NT2/D1 (cell line): ENCODE results near the gene GMDS.

ENCODE experiments used
- DNase-seq: peaks from one replicate; pipeline ENCODE4 v3.0.0-alpha.2; 2011; ENCODE audit warnings: low read depth, low spot score
- H3K27me3 ChIP-seq: 2 replicates; pipeline ENCODE4 v1.6.0; 2011; ENCODE audit warnings: mild to moderate bottlenecking; ENCODE audit not compliant: insufficient read length, insufficient read depth
- H3K36me3 ChIP-seq: 2 replicates; pipeline ENCODE4 v1.6.1; 2011; ENCODE audit warnings: mild to moderate bottlenecking, low read length, mixed read lengths; ENCODE audit not compliant: insufficient read depth, insufficient read length
- H3K4me1 ChIP-seq: 2 replicates; pipeline ENCODE4 v1.5.1; 2011; ENCODE audit not compliant: insufficient read depth, insufficient read length
- H3K4me3 ChIP-seq: 2 replicates; pipeline ENCODE4 v1.5.1; 2011; ENCODE audit warnings: low read depth; ENCODE audit not compliant: insufficient read length
- H3K9ac ChIP-seq: 2 replicates; pipeline ENCODE4 v1.6.0; 2011; ENCODE audit warnings: low read depth; ENCODE audit not compliant: insufficient read length
- H3K9me3 ChIP-seq: 2 replicates; pipeline ENCODE4 v1.5.1; 2011; ENCODE audit warnings: mild to moderate bottlenecking, low read length; ENCODE audit not compliant: insufficient read depth
- SUZ12 ChIP-seq: IDR thresholded peaks from 2 replicates; pipeline ENCODE4 v1.6.1; 2011; ENCODE audit not compliant: insufficient read length, insufficient read depth; ENCODE audit errors: extremely low read depth
- YY1 ChIP-seq: IDR thresholded peaks from 2 replicates; pipeline ENCODE4 v1.6.1; 2011; ENCODE audit not compliant: insufficient read length, insufficient read depth
- ZNF274 ChIP-seq: IDR thresholded peaks from 2 replicates; pipeline ENCODE4 v1.6.1; 2011; ENCODE audit warnings: mild to moderate bottlenecking, low read depth, low read length

GMDS gene

DNA sequence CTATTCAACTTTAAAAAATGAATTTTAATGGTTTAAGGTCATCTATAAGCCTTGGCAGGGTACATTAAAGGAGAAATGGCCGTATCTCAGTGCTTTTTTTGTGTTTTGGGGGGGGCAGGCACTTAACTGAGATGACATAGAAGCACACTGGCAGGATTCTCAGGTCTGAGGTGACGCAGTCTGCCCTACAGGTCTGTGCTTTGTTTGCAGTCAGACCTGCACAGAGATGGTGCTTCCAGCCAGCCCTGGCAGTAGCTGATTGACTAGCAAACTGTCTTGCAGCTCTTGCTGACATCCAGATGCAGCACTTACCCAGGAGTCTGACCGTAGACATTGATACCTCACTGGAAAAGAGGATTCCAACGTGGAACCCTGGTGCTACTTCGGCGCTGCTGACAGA lies 386.5 kb downstream of the GMDS start:
- no peak overlapping the region for H3K9ac ChIP-seq
- no peak for DNase-seq
- no peaks in the 10 kb centered on the region for H3K27me3 ChIP-seq
- no peaks in the 10 kb centered on the region for H3K36me3 ChIP-seq
- H3K9me3 ChIP-seq, result no peaks in the 10 kb centered on the region
- no peaks in the 10 kb centered on the region for H3K4me1 ChIP-seq
- no peak overlapping the region for H3K4me3 ChIP-seq
- TF ChIP-seq SUZ12 (no peak), YY1 (no peak), ZNF274 (no peak)

DNA sequence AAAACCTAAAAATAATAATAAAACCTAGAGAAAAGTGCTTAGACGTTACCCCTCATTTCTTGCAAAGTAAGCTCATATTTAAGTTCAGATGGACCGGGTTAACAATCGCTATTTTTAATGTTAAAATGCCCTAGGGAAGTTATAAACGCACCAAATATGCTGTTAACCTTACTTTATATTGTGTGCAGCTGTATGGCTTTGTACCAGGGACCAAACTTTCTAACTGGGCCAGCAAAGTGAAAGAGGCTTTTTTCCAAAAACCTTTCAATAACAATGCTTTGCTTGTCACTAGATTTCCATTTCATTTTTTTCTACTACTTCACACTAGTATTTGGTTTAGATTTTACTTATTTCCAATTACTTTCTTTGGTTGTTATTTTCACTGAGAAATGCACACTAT lies 387.2 kb downstream of the GMDS start:
- DNase-seq, result no peak
- Histone ChIP-seq H3K9me3 (no peaks in the 10 kb centered on the region), H3K27me3 (no peaks in the 10 kb centered on the region), H3K4me3 (no peak overlapping the region), H3K4me1 (no peaks in the 10 kb centered on the region), H3K9ac (no peak overlapping the region), H3K36me3 (no peaks in the 10 kb centered on the region)
- TF ChIP-seq YY1 (no peak), ZNF274 (no peak), SUZ12 (no peak)

DNA sequence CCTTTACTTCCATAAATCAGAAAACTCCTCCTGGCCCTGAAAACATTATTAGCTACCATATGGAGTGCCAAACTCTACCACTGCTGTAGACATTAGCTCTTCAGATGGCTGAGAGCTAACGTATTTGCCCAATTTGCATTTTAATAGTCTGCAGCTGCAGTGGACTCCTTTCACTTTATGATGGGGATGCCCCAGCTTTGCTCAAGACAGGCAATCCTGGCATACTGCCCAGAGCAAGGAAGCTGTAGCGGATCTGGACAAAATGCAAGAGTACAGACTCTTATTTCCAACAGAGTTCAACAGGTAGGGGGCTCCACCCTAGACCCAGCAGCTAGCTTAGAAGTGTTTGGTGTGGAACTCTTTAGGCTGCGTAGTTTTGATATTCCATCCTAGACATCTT lies 389.0 kb downstream of the GMDS start:
- H3K36me3 ChIP-seq, result no peaks in the 10 kb centered on the region
- DNase-seq, result no peak
- no peak for TF ChIP-seq SUZ12
- no peak for TF ChIP-seq YY1
- TF ChIP-seq ZNF274, result no peak
- no peaks in the 10 kb centered on the region for H3K27me3 ChIP-seq
- no peaks in the 10 kb centered on the region for H3K4me1 ChIP-seq
- no peak overlapping the region for H3K4me3 ChIP-seq
- H3K9ac ChIP-seq, result no peak overlapping the region
- H3K9me3 ChIP-seq, result no peaks in the 10 kb centered on the region

DNA sequence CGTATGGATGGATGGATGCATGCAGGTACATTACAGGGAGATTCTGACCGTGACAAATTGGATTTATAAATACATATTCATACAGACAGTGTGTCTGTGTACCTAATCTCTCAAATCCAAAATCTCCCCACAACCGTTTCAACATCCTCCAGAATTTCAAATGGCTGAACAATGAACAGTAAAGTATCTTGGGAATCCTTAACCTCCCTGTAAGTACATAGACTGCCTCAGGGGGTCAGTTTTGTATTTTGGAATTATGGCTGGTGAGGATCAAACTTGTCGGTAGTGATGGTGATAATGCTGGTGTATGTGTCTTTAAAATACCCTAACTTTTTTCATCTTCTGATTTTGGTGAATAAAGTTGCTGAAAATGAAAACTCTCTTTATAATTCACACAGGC lies 389.5 kb downstream of the GMDS start:
- Histone ChIP-seq H3K27me3 (no peaks in the 10 kb centered on the region), H3K36me3 (no peaks in the 10 kb centered on the region), H3K9ac (no peak overlapping the region), H3K4me1 (no peaks in the 10 kb centered on the region), H3K9me3 (no peaks in the 10 kb centered on the region), H3K4me3 (no peak overlapping the region)
- no peak for DNase-seq
- TF ChIP-seq SUZ12, result no peak
- TF ChIP-seq YY1, result no peak
- TF ChIP-seq ZNF274, result no peak

DNA sequence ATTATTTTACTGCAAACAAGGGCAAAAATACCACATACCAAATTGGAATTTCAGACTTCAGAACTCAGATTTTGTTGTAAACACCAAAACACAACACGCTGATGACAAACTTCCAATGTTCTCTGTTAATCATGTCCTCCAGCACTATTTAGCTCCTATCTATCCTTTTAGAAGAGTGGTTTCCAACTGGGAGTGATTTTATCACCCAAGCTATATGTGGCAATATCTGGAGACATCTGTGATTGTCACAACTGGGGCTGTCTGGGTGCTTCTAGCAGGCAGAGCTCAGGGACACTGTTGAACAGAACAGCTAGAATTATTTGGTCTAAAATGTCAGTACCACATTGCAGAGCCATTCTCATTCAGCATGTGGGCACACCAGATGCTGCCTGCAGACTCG lies 391.1 kb downstream of the GMDS start:
- no peaks in the 10 kb centered on the region for H3K4me1 ChIP-seq
- no peaks in the 10 kb centered on the region for H3K9me3 ChIP-seq
- no peaks in the 10 kb centered on the region for H3K36me3 ChIP-seq
- H3K9ac ChIP-seq, result no peak overlapping the region
- no peak for DNase-seq
- H3K27me3 ChIP-seq, result no peaks in the 10 kb centered on the region
- H3K4me3 ChIP-seq, result no peak overlapping the region
- TF ChIP-seq SUZ12 (no peak), ZNF274 (no peak), YY1 (no peak)

DNA sequence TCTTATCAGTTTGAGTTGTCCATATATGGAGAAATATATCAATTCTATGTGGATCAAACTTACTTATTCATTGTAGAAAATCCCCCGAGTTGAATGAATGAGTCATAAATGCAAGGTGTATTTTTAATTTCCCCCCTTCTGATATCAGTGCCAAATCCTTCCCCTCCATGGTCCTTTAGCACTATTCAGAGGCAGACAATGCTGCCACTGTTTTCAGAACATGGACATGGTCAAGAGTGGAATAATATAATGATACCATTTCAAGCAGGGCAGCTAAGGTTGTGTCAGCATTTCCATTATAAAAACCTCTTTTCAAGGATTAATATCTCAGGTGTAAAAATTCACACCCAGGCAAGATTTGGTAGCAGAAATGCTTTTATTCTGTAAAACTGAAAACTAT lies 391.6 kb downstream of the GMDS start:
- TF ChIP-seq SUZ12, result no peak
- TF ChIP-seq ZNF274, result no peak
- TF ChIP-seq YY1, result no peak
- no peaks in the 10 kb centered on the region for H3K9me3 ChIP-seq
- H3K27me3 ChIP-seq, result no peaks in the 10 kb centered on the region
- H3K4me1 ChIP-seq, result no peaks in the 10 kb centered on the region
- no peak overlapping the region for H3K9ac ChIP-seq
- no peak for DNase-seq
- H3K4me3 ChIP-seq, result no peak overlapping the region
- no peaks in the 10 kb centered on the region for H3K36me3 ChIP-seq

DNA sequence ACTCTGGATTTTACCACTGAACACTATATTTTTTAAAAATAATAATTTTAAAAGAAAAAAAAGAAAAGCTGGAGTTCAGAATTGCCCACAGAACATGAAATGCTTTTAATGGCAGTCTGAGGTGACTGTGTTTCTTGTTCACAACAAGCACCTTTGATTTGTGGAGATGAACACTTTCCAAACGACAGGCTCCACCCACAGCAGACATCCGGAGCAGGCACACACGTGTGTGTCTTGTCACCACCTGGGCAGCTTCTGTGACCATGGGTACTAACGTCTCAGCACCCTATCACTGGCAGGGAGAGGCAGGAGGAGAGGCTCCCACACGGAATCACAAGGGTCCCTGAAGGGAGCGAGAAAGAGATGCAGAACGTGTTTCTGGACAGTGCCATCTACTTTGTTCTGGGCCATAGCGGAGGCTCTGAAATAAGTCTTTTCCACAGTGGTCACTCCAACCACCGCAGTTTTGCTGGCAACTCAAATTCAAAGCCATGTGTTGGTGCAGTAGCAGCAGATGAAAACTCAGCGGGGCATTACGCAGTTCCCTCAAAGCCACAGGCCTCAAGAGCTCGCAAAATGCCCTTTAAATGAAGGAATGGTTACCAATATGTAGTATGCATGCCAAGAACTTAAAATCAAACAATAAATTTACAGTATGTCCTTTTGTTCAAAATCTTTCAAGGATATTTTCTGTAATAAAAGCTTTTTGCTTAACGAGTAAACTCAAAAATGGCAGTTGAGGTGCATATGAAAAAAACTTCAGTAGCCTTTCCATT lies 393.5 kb downstream of the GMDS start:
- Histone ChIP-seq H3K36me3 (no peaks in the 10 kb centered on the region), H3K4me3 (no peak overlapping the region), H3K27me3 (no peaks in the 10 kb centered on the region), H3K9ac (no peak overlapping the region), H3K4me1 (no peaks in the 10 kb centered on the region), H3K9me3 (no peaks in the 10 kb centered on the region)
- TF ChIP-seq ZNF274, result no peak
- TF ChIP-seq YY1, result no peak
- TF ChIP-seq SUZ12, result no peak
- no peak for DNase-seq
